HG02571 (cell line): ENCODE results near the gene BEAN1.

Experiments
- ATAC-seq: cut with Tn5 transposase; IDR thresholded peaks from one replicate; pipeline ENCODE4 v1.9.1; 2021; ENCODE audit warnings: mild to moderate bottlenecking, moderate library complexity; ENCODE audit not compliant: unreplicated experiment

Gene BEAN1

DNA sequence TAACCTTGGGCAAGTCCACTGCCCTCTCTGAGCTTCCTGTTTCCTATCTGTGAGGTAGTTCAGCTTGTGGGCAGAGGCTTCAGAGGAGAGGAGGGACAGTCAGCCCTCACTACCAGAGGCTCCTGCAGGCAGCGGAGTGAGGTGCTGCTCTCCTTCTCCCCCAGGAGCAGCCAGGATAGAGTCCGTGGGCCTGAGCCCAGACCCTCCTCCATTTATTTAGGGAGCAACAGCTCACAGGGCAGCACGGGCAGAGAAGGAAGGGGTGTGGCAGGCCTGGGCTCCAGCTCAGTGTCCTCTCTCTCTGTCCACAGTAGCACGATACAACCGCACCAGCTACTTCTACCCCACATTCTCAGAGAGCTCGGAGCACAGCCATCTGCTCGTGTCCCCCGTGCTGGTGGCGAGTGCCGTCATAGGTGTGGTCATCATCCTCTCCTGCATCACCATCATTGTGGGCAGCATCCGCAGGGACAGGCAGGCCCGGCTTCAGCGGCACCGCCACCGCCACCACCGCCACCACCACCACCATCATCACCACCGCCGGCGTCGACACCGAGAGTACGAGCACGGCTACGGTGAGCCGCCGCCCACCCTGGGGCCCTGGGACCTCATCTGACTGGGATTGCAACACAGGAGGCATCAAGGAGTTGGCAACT lies 42.3 kb downstream of the BEAN1 start:
- ATAC-seq = no peak

DNA sequence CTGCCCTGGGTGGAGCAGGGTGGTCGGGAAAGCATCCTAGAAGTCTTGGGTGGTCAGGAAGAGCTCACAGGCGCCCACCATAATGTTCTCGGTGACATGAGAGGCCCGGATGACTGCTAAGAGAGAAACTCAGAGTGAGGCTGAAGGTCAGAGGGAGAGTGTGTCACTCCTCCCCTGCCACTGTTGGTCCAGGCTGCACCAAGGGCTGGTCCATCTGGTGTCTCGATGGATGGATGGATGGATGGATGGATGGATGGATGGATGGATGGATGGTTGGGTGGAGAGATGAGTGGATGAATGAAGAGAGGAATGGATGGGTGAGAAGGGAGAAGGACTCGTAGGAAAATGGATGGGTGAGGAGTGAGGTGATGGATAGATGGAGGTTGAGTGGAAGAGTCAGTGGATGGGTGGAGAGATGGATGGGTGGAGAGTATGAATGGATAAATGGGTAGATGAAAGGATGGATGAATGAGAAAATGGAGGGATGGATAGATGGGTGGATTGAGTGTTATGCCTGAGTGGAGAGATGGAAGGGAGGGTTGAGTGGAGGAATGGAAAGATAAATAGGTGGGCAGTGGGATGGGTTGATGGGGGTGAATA lies 43.0 kb downstream of the BEAN1 start:
- ATAC-seq = no peak

DNA sequence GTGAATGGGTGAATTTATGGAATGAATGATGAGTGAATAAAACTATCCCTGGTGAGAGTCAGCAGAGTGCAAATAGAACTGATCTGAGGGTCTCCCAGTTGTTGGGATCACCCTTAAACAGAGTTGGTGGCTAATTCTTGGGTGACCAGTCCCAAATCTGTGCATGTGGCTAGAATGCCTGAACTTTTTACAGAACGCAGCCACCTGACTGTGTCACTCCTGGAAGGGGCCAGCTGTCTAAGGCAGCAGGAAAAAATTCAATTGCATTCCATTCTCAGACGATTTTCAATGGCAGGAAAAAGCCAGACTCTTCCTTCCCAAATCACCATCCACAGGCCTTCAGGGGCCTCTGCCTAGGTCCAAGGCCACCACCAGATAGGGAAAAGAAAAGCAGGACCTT lies 43.5 kb downstream of the BEAN1 start:
- ATAC-seq = no peak

DNA sequence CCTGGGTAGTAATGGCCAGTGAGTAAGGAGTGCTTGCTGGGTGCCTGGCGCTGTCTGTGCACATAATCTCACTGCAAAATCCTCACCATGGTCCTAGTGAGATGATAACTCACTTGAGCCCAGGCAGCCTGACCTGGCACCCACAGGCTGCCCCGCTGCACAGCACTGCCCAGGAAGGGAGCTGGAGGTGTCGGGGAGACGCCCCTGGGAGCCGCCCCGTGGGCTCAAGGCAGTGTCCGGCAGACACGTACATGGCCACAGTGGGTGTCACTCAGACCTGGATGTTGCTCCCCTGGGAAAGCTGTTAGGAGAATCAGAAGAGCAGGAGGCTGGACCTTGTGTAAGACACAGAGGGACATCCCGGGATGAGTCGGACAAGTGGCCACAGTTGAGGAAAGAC lies 44.2 kb downstream of the BEAN1 start:
- no peak for ATAC-seq

DNA sequence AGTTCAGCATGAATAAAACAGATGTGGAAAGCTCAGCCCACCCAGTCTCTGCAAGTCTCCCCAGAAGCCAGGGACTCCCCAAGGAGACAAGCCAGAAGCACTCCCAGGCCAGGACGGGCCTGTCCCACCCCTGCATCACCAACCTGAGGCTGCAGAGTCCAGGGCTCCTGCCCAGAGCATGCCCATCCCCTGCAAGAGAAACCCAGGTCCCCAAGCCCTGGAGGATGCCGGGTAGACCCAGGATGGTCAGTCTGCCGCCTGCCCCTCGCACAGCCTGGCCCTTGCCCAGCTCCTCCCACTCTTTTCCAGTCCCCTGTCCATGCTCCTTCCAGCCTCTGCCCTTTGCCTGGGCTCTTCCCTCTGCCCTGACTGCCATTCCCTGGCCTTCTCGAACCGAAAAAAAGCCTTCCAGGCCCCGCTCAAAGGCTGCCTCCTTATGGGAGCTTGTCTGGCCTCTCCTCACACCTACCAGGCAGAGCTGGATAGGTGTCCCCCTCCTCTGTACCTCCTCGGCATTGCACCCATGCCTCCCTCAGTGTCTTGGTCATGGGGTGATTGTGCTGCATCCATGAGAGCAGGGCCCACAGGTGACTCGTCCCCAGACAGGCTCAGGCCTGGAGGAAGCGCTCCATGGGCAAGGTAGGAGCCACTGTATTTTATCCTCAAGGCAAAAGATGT lies 44.8 kb downstream of the BEAN1 start:
- ATAC-seq = no peak

DNA sequence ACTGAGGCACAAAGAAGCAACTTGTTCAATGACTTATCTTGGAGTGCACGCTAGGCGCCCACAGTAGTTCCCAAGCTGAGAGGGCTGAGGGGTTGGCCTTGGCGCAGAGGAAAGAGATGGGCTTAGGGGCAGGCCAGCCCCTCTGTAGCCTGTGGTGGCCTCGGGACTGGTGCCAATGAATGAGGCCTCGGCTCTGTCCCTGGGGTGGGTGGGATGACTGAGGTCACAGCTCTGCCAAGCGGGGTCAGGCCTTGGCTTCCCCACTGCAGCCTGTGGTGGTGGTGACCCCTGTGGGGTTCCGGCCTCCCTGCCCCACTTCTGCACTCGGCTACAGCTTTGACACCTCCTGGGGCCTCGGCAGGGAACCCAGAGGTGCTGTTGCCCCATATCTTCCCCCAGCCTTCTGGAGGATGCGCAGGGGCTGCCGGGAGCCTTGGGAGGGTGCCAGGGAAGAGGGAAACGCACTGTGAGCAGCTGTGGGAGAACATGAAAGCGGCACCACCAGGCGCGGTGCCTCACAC lies 46.0 kb downstream of the BEAN1 start:
- no peak for ATAC-seq

DNA sequence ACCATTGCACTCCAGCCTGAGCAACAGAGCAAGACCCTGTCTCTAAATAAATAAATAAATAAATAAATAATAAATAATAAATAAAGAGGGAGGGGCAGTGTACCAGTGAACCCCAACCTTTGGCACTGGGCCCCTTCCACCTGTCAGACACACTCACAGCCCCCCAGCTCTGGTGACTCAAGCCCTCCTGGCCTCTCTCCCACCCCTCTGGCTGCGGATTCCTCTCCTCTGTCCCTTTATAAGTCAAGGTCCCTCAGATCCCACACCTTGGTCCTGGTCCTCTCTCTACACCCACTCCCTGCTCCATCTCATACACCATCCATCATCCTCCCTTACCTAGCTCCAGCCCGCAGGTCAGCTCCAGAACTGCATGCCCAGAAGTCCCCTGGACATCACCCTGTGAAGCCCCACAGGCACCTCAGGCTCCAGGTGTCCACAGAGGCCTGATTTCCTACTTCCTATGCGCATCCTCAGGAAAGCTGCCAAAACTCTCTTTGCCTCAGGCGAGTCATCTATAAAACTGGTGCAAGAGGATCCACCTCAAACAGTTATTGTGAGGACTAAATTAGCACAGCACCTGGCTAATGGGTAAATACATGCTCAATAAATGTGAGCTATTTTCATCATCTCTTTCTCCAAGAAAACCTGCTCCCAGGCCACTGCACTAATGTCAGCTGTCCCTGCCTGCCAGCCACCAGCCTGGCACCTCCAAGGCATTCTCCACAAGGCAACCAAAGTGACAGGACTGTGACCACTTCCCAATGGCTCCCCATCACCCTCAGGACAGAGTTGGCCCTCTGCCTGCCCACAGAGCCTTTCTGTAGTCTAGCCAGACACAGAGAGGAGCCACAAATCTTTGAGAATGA lies 46.8 kb downstream of the BEAN1 start:
- no peak for ATAC-seq

DNA sequence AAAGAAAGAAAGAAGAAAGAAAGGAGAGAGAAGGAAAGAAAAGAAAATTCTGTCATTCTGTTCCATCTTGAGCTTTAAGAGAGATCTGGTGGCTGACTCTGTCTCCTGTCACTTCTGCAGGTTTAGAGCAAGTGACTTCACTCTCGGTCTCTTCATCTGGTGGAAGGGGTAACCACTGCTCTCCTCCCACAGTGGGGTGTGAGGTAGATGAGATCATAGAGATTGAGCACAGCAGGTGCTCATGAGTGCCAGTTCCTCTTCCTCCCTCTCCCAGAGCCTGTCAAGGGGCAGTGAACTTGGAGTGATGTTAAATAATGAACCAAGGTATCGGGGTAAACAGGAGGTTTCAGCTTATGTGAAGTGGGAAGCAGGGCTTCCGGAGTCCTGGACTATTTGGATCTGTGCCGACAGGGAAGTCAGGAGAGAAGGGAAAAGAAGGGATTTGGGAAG lies 47.7 kb downstream of the BEAN1 start:
- ATAC-seq = peak; percentile 84

DNA sequence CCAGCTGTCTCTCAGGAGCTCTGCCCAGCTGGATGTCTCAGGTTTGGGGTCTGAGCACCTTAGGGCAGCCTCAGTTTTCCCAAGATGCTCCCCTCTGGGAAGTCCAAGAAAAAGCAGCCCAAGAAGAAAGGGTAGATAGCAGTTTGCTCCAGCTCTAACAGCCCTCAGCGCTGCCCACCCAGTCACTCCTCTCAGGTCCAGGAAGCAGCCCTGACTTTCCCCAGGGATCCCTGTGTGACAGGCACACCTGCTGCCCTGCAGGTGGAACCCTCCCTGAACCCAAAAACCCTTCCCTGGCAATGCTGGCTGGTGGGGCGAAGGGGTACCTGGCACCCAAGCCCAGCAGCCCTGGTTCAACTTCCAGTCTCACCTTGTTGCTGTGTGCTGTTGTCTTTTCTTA lies 48.1 kb downstream of the BEAN1 start:
- ATAC-seq = no peak

DNA sequence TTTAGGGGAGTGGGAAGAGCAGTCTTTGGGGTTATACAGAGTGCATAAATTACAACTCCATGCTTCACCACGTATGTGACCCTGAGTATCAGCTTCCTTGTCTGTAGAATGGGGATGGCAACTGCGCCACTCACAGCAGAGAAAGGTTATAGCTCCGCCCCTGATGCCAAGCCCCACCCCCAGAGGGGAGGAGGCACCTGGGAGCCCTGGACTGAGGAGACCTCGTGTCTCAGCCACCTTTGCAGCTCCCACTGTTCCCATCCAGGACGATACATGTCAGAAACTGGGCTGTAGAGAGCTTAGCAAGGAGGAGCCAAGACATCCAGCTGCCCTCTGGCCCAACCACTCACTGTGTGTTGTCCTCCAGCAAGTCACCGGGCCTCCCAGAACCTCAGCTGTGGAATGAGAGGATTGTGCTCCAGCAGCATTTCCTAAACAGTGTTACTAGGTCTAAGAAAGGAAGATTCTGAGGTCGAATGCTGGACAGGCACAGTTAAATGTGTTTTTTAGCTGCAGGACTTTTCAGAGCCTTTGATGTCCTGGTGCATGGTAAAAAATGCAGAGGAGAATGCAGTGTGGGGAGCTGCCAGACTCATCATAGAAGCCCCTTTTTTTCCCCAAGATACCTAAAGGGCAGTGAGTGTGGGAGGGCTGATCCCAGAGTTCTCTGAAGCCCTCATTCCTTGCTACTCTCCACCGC lies 49.4 kb downstream of the BEAN1 start:
- ATAC-seq = no peak

DNA sequence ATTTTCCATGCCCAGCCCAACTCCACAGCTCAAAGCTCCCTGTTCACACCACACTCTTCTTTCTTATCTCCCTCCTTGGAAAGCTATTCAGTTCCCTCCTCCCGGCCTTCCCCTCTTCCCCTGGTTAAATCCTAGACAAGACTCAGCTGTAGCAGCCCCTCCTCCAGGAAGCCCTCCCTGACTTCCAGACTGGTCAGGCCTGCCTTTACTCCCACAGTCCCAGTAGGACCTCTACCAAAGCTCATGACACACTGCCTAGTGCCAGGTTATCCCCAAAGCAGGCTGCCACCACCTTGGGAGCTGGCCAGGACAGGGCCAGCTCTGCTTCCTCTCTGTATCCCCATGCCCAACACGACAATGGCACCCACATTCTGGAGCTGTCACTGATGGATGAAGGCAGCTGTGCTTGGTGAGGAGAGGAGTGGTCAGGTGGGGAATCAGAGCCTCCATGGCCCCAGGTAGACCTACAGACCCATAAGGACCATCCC lies 50.0 kb downstream of the BEAN1 start:
- no peak for ATAC-seq

DNA sequence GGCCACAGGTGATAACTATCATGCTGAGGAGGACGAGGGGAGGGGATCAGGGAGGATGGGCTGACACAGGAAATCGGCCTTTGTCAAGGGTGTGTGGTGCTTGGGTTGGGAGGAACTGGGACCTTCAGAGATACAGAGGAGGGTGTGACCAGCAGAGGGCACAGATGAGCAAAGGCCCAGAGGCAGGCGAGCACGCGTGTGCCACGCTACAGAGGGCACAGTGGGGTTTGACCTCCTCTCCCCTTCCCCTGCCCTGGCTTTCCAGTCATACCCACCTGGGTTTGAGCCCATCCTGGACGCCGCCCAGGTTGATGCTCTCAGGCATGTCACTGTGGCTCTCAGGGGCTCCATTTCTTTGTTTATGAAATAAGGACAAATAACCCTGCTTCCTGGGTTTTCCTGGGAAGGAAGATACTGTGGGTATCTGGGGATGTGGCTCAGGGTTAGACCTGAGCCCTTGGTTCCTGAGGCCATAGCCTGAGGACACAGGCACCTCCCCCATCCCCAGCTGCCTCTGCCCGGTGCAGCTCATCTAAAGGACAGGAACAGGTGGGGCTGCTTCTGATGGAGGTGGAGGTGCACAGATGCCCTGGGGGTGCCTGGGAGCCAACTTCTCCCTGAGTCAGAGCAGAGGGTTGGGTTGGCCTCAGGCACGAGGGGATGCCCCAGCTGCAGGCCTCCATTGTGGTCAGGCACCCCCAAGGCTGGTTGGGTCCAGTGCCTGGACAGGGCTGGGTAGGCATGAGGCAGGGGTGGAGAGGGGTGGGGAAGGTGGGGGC lies 51.8 kb downstream of the BEAN1 start:
- peak; percentile 50 for ATAC-seq

DNA sequence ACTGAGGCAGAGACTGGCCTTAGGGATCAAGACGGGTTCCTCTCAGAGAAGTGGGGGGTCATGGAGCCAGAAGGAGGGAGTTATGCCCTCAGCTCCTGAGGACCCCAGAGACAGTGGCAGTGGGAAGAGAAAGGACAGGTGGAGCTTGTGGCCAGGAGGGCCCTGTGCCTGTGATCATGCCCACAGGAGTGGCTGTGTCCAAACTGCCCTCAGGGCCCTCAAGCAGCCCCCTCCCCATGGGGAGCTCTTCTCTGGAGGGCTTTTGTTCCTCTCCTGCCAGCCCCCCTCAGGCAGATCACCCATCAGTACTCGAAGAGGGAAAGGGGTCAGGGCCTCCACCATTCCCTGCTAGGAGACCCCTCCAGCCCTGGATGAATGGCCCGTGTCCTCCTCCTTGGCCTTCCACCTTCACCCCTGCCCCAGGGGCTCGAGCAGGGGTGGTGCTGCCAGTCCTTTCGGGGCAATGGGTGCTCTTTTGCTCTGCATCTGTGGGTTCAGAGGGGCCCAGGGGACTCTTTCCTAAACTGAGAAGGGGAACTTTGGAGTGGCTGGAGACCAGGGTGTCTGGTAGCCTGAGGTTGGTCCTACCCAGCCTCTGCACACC lies 52.7 kb downstream of the BEAN1 start:
- ATAC-seq = no peak

DNA sequence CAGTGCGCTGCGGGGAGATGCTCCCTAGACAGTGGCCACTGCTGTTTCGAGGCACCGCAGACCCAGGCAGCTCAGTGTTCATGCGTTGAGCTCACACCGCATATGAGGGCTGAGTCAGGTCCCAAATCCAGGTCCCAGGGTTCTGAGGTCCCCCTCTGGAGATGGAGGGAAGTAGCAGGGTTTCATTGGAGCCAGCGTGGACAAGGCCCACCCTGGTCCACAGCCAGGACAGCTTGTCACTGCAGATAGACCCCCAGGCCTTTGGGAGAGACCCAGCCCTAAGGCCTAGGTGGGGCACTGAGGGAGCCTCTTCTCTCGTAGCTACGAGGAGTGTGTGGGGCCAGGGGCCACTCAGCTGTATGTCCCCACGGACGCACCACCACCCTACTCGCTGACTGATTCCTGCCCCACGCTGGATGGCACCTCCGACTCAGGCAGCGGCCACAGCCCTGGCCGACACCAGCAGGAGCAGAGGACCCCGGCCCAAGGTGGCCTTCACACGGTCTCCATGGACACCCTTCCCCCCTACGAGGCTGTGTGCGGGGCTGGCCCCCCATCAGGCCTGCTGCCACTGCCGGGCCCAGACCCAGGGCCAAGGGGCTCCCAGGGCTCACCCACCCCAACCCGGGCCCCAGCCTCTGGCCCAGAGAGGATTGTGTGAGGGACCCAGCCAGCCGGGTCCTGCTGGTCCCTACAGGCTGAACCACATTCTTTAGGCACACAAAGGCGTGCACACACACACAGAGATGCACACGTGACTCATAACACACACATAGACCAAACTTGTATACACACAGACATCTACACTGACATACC lies 53.4 kb downstream of the BEAN1 start:
- no peak for ATAC-seq

DNA sequence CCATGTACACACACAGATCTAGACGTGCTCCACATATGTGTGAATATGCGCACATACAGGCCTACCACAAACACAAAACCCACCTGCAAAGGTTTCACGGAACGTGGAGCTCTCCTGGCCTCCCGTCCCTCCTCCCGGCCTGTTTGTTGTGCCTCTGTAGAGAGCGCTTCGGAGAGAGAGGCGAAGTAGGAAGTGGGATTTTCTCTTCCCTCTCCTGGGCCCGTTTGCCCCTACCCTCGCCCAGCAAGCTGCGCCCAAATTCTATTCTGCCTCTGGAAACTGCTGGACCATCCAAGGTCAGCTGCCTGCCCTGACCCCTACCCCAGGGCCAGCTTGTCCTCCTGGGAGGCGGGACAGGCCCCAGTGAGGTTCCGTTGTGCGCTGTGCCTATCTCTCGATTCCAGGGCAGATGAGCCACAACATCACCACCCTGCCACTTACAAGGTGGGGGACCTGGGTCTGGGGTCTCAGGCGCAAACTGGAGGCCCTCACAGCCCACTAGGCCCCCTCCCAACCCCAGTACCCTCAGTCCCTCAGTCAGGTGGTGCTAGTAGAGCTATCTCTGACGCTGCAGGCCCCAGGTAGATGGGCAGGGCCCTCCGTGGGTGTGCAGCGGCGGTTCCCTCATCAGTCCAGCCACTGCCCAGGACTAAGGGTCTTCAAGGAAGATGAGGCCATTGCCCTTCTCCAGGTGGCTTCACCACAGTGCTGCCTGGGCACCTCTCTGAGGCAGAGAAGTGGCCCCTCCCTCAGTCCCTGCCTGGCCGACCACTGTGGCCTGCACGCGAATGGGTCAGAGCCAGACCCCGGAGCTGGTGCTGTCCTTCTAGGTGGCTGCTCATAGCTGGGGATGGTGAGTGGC lies 54.2 kb downstream of the BEAN1 start:
- no peak for ATAC-seq

DNA sequence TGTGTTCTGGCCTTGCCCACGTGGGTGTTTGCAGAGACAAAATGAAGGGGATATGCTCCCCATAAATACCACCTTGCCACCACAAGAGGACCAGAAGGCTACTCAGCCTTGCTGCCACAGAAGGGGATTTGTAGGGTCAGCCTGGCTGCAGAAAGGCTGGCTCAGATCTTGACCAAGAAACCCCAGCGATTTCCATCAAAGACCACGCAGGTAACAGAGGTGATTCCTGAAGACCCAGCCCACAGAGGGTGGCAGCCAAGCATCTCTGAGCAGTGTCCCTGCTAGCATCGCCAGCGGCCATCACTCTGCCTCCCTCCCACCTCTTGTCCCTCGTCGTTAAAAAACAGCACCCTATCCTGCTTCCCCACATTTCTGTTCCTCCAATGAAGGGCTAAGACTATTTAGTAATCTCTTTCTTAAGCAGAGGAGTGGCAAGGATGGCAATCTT lies 54.9 kb downstream of the BEAN1 start:
- no peak for ATAC-seq

DNA sequence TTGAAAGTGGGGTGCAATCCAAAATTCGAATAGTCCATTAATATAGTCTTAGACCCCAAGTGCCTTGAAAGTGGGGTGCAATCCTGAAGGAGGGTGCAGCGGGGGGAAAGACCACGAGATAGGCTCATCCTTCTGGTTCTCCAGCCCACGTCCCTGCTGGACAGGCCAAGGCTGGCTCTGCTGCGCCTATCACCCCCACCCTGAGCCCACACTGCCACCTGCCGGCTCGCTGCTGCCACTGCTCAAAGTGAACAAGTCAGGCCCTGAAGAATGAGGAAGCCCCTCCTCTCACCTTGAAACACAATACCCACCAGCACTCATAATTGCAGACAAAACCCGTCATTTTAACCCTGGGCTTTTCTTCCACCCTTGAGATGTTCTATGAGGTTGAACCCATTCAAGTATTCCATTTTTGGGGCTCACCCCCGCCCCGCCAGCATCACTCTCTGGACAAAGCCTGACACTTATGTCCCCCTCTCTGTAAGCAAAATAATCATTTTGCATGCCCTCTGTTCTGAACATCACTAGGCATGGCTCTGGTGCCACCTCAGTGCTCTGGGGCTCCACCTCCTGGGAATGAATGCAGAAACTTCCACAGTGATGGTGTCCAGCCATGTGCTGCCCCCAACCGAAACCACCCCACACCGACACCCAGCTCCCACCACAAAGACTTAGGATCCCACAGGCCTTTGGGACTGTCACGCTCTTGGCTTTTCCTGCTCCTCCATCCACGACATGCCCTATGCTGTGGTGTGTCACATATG lies 56.8 kb downstream of the BEAN1 start:
- ATAC-seq = peak; percentile 54
